ENCODE measurements around the gene SMIM32. TPM values are rescaled to one million over a fixed set of nuclear protein-coding genes. Genes with fewer than 3 reads are reported as not detected.

Gene SMIM32
- polyA plus RNA-seq, 1 donor, result 28.2 TPM

DNA sequence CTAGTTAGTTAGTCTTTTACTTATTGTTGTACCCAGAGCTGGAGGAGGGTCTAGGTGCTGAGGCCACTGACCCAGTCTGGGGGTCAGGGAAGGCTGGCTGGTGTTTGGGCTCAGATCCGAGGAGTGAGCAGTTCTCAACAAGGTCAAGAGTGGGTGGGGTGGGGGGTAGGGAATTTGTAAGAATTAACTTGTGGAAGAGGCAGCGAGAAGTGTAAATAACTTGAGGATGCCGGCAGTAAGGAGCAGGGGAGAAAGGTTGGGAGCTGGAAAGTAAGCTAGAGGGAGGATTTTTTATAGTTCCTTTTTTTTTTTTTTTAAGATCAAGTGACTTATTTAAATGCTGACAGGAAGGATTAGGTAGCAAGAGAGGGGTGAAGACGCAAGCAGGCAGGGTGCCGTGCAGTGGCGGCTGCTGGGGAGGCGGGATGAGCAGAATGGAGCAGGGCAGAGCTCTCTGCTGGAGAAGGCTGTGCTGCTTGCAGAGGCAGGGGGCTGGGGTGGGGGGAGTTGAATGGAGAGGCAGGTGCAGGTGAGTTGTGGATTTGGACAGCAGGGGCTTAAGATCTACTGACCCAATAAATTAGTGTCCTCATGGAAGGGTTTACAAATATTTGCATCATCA is 35.3 kb upstream of the SMIM32 start:
- no peak overlapping the region for H3K27ac ChIP-seq (ENCODE audit: low read length)
- WGBS (ENCODE audit: insufficient coverage, low lambda C conversion rate), result 80% methylated on average over 1 of the region's 7 CpGs

GRCh38 chr5:136226401-136226800 is 33.4 kb upstream of the SMIM32 start:
- no peaks in the 10 kb centered on the region for H3K9me3 ChIP-seq (ENCODE audit: control insufficient read depth, low read depth, low read length)
- peaks cover 6% of the 10 kb centered on the region for H3K4me1 ChIP-seq (ENCODE audit: control insufficient read depth, insufficient read depth, low read length)
- H3K4me3 ChIP-seq (ENCODE audit: low read length), result no peak overlapping the region
- WGBS (ENCODE audit: insufficient coverage, low lambda C conversion rate), result no CpG with 5 or more reads among the region's 2 CpGs
- H3K36me3 ChIP-seq (ENCODE audit: control insufficient read depth, insufficient read depth, low read length), result no peaks in the 10 kb centered on the region
- peak in 1 of 2 donors; percentile 42 for DNase-seq
- H3K27me3 ChIP-seq (ENCODE audit: control insufficient read depth, insufficient read depth, low read length), result peaks cover 4% of the 10 kb centered on the region
- no peak overlapping the region for H3K27ac ChIP-seq (ENCODE audit: low read length)

More for the DNA sequence above, 35.3 kb upstream of the SMIM32 start:
- Histone ChIP-seq H3K36me3 (ENCODE audit: control insufficient read depth, insufficient read depth, low read length) (no peaks in the 10 kb centered on the region), H3K4me3 (ENCODE audit: low read length) (no peak overlapping the region), H3K4me1 (ENCODE audit: control insufficient read depth, insufficient read depth, low read length) (peaks cover 6% of the 10 kb centered on the region), H3K9me3 (ENCODE audit: control insufficient read depth, low read depth, low read length) (no peaks in the 10 kb centered on the region), H3K27me3 (ENCODE audit: control insufficient read depth, insufficient read depth, low read length) (peaks cover 4% of the 10 kb centered on the region)
- DNase-seq, result no peak

GRCh38 chr5:136225796-136226195 is 32.8 kb upstream of the SMIM32 start:
- Histone ChIP-seq H3K27ac (ENCODE audit: low read length) (no peak overlapping the region), H3K9me3 (ENCODE audit: control insufficient read depth, low read depth, low read length) (peaks cover 5% of the 10 kb centered on the region), H3K4me3 (ENCODE audit: low read length) (no peak overlapping the region), H3K4me1 (ENCODE audit: control insufficient read depth, insufficient read depth, low read length) (peaks cover 6% of the 10 kb centered on the region), H3K36me3 (ENCODE audit: control insufficient read depth, insufficient read depth, low read length) (no peaks in the 10 kb centered on the region), H3K27me3 (ENCODE audit: control insufficient read depth, insufficient read depth, low read length) (peaks cover 4% of the 10 kb centered on the region)
- DNase-seq, result peak in 1 of 2 donors; percentile 17
- no CpG with 5 or more reads among the region's 2 CpGs for WGBS (ENCODE audit: insufficient coverage, low lambda C conversion rate)

GRCh38 chr5:136222580-136223235 is 29.7 kb upstream of the SMIM32 start:
- H3K9me3 ChIP-seq (ENCODE audit: control insufficient read depth, low read depth, low read length), result peaks cover 5% of the 10 kb centered on the region
- H3K36me3 ChIP-seq (ENCODE audit: control insufficient read depth, insufficient read depth, low read length), result no peaks in the 10 kb centered on the region
- peaks cover 6% of the 10 kb centered on the region for H3K4me1 ChIP-seq (ENCODE audit: control insufficient read depth, insufficient read depth, low read length)
- H3K4me3 ChIP-seq (ENCODE audit: low read length), result no peak overlapping the region
- H3K27me3 ChIP-seq (ENCODE audit: control insufficient read depth, insufficient read depth, low read length), result no peaks in the 10 kb centered on the region
- H3K27ac ChIP-seq (ENCODE audit: low read length), result no peak overlapping the region
- no peak for DNase-seq
- no CpG with 5 or more reads among the region's 4 CpGs for WGBS (ENCODE audit: insufficient coverage, low lambda C conversion rate)

GRCh38 chr5:136221340-136221739 is 28.4 kb upstream of the SMIM32 start:
- H3K36me3 ChIP-seq (ENCODE audit: control insufficient read depth, insufficient read depth, low read length), result no peaks in the 10 kb centered on the region
- no CpG with 5 or more reads among the region's 4 CpGs for WGBS (ENCODE audit: insufficient coverage, low lambda C conversion rate)
- peaks cover 5% of the 10 kb centered on the region for H3K9me3 ChIP-seq (ENCODE audit: control insufficient read depth, low read depth, low read length)
- no peaks in the 10 kb centered on the region for H3K4me1 ChIP-seq (ENCODE audit: control insufficient read depth, insufficient read depth, low read length)
- H3K4me3 ChIP-seq (ENCODE audit: low read length), result no peak overlapping the region
- H3K27ac ChIP-seq (ENCODE audit: low read length), result no peak overlapping the region
- no peaks in the 10 kb centered on the region for H3K27me3 ChIP-seq (ENCODE audit: control insufficient read depth, insufficient read depth, low read length)
- DNase-seq, result no peak

DNA sequence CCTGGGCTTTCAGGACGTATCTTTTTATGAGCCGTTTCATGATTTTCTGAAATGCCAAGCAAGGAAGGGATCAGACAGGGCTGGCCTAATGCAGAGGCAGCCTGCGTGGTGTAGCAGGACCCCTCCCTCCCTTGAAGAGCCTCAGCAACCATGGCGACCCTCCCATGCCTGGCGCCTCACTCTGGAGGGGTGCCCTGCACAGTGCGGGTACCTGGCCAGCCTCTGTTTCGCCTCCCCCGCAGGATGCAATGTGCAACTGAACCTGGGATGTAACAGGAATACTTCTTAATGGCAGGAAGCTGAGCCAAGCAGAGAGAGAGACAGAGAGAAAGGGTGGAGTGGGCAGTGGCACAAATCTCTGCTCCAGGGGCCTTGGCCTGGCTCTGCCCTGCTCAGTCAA is 23.3 kb upstream of the SMIM32 start:
- Histone ChIP-seq H3K27me3 (ENCODE audit: control insufficient read depth, insufficient read depth, low read length) (no peaks in the 10 kb centered on the region), H3K9me3 (ENCODE audit: control insufficient read depth, low read depth, low read length) (peaks cover 4% of the 10 kb centered on the region), H3K4me1 (ENCODE audit: control insufficient read depth, insufficient read depth, low read length) (no peaks in the 10 kb centered on the region), H3K27ac (ENCODE audit: low read length) (no peak overlapping the region), H3K36me3 (ENCODE audit: control insufficient read depth, insufficient read depth, low read length) (peaks cover 4% of the 10 kb centered on the region), H3K4me3 (ENCODE audit: low read length) (no peak overlapping the region)
- no CpG with 5 or more reads among the region's 8 CpGs for WGBS (ENCODE audit: insufficient coverage, low lambda C conversion rate)
- no peak for DNase-seq

DNA sequence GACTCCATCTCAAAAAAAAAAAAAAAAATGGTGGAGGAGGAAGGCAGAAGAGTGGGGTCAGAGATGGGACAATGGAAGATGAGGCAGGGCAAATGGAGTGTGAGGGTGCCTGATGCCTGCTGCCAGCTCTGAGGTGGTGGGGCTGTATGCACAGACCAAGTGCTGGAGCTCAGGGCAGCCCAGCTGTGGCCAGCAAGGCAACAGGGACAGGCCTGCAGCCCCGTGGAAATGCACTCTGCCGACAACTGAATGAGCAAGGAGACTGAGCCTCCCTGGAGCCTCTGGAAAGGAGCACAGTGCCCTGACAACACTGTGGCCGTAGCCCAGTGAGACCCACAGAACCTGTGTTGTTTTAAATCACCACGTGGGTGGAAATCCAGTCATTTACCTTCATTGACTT is 22.9 kb upstream of the SMIM32 start:
- no peaks in the 10 kb centered on the region for H3K4me1 ChIP-seq (ENCODE audit: control insufficient read depth, insufficient read depth, low read length)
- no peak for DNase-seq
- WGBS (ENCODE audit: insufficient coverage, low lambda C conversion rate), result no CpG with 5 or more reads among the region's 4 CpGs
- no peak overlapping the region for H3K4me3 ChIP-seq (ENCODE audit: low read length)
- H3K9me3 ChIP-seq (ENCODE audit: control insufficient read depth, low read depth, low read length), result no peaks in the 10 kb centered on the region
- no peaks in the 10 kb centered on the region for H3K27me3 ChIP-seq (ENCODE audit: control insufficient read depth, insufficient read depth, low read length)
- H3K36me3 ChIP-seq (ENCODE audit: control insufficient read depth, insufficient read depth, low read length), result peaks cover 4% of the 10 kb centered on the region
- H3K27ac ChIP-seq (ENCODE audit: low read length), result no peak overlapping the region

DNA sequence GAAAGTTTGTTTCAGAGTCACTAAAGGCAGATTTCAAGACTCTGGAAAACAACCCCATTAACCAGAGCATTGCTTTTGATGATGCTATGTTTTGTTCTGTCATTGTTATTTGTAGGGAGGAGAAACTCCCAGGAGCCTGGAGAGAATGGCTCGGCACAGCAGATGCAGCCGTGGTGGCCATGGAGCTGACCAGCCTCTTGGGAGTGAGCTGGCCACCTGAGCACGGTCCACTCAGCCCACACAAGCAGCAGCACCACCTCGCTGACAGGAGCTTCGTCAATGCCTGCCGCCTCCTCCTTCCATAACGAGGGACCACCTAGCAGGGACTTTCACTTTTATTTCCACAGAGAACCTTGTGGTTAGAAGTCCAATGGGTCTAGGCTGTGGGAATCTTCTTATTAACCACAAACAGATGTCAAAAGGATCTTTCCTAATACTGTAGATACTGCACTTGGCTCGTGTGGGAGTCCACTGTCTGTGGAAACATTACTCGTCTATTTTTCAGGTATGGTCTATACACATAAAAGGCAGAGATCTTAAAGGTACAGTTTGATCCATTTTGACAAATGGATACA is 21.0 kb upstream of the SMIM32 start:
- WGBS (ENCODE audit: insufficient coverage, low lambda C conversion rate), result 90% methylated on average over 2 of the region's 9 CpGs
- Histone ChIP-seq H3K4me1 (ENCODE audit: control insufficient read depth, insufficient read depth, low read length) (no peaks in the 10 kb centered on the region), H3K27ac (ENCODE audit: low read length) (no peak overlapping the region), H3K36me3 (ENCODE audit: control insufficient read depth, insufficient read depth, low read length) (peaks cover 4% of the 10 kb centered on the region), H3K4me3 (ENCODE audit: low read length) (no peak overlapping the region), H3K27me3 (ENCODE audit: control insufficient read depth, insufficient read depth, low read length) (no peaks in the 10 kb centered on the region), H3K9me3 (ENCODE audit: control insufficient read depth, low read depth, low read length) (no peaks in the 10 kb centered on the region)
- no peak for DNase-seq

DNA sequence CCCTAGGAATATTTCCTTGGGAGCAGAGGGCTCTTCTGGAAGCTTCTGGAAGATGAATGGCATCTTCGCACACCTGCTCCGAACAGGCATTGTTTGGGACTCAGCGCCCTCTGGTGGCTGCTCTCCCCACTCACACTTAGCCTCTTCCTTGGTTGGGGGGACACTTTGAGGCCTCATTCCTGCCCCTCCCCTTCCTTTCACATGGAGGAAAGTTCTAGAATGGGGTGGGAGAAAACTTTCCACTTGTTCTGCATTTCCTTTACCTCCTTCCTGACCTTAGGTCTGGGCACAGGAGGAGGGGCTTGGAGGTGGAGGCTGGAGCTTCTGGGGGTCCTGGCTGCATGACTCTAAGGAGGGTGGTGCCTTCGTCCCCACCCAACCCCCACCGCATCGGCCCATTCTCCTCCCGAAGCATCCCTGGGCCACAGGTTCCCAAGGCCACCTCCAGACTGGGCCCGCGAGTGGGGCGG is 19.3 kb upstream of the SMIM32 start:
- H3K9me3 ChIP-seq (ENCODE audit: control insufficient read depth, low read depth, low read length), result no peaks in the 10 kb centered on the region
- peaks cover 4% of the 10 kb centered on the region for H3K36me3 ChIP-seq (ENCODE audit: control insufficient read depth, insufficient read depth, low read length)
- no peak overlapping the region for H3K4me3 ChIP-seq (ENCODE audit: low read length)
- DNase-seq, result peak; percentile 53 to 57
- H3K27me3 ChIP-seq (ENCODE audit: control insufficient read depth, insufficient read depth, low read length), result no peaks in the 10 kb centered on the region
- H3K4me1 ChIP-seq (ENCODE audit: control insufficient read depth, insufficient read depth, low read length), result no peaks in the 10 kb centered on the region
- no CpG with 5 or more reads among the region's 10 CpGs for WGBS (ENCODE audit: insufficient coverage, low lambda C conversion rate)
- H3K27ac ChIP-seq (ENCODE audit: low read length), result no peak overlapping the region

GRCh38 chr5:136211282-136212040 is 18.5 kb upstream of the SMIM32 start:
- no peak for DNase-seq
- no peaks in the 10 kb centered on the region for H3K9me3 ChIP-seq (ENCODE audit: control insufficient read depth, low read depth, low read length)
- H3K36me3 ChIP-seq (ENCODE audit: control insufficient read depth, insufficient read depth, low read length), result peaks cover 4% of the 10 kb centered on the region
- WGBS (ENCODE audit: insufficient coverage, low lambda C conversion rate), result 100% methylated on average over 1 of the region's 10 CpGs
- no peak overlapping the region for H3K27ac ChIP-seq (ENCODE audit: low read length)
- no peaks in the 10 kb centered on the region for H3K4me1 ChIP-seq (ENCODE audit: control insufficient read depth, insufficient read depth, low read length)
- no peak overlapping the region for H3K4me3 ChIP-seq (ENCODE audit: low read length)
- H3K27me3 ChIP-seq (ENCODE audit: control insufficient read depth, insufficient read depth, low read length), result no peaks in the 10 kb centered on the region

All from large intestine (tissue), 3 donors.